ENCODE data around the gene CAMKK2.
A peak's percentile ranks its signal among the peaks of the same experiment; 100 is the strongest.
"Not testable (repeated sequence)": the region's sequence is repeated elsewhere in the genome, so short reads cannot be mapped to it uniquely, and the experiment has no call there.

The CAMKK2 gene

GRCh38 chr12:121298411-121298810 lies 1.9 kb upstream of the CAMKK2 start:
- DNase-seq (ENCODE audit: low read depth): not testable (repeated sequence)

DNA sequence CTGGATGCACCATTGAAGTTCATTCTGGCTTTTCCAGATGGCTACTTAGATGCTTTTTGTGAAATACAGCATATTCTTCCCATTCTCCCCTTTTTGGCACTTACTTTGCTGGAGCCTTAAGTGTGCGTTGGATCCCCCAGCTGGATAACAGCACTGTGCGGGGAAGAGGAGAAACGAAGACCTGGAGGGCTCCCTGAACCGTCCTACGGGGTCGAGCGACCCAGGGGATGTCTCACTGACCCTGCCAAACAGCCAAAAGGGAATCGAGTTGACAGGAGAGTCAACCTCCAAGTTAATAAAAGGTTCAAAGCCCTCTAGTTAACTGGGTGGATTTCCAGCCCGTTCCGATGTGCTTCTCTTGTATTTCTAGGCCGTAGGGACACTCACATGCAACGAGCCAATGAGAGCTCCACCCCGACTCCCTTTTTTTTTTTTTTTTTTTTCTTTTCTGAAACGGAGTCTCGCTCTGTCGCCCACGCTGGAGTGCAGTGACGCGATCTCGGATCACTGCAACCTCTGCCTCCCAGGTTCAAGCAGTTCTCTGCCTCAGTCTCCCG lies 1.0 kb upstream of the CAMKK2 start:
- DNase-seq (ENCODE audit: low read depth): no peak

DNA sequence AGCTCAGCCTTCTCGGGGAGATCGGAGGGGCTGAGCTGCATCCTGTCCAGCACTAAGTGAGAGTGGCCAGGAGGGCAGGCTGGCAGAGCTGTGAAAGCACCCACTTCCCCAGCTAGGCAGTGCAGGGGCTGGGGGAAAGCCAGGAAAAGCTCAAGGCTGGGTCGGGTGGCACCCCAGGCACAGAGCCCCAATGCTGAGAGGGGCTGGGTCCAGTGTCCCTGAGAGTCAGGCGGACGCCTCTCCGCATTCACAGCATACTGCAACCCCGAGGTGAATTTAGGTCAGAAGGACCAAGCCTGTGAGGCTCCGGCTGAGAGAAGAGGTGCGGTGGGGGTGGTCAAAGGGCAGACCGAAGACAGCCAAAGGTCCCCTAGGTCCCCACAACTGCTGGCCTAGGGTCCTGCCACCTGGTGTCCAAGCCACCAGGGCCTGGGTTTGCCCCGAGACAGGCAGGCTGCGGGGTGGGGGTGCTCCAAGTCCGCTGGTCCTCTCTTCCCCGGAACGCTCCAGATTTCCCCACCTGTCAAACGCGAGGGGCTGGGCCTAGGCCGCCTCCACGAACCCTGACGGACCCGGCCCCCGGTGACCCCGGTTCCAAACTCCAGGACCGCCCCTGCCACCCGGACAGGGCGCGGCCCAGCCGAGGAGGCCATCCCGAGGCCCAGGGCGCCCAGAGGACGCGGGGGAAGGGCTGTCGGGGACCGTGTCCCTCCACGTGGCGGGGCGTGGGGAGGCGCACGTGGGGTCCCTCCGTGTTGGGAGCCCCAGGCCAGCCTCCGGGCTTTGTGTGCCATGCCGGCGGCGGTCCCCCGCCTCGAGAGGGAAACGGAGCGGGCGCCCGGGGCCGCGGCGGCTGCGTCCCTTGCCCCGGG lies 527 bp downstream of the CAMKK2 start:
- no peak for DNase-seq (ENCODE audit: low read depth)

DNA sequence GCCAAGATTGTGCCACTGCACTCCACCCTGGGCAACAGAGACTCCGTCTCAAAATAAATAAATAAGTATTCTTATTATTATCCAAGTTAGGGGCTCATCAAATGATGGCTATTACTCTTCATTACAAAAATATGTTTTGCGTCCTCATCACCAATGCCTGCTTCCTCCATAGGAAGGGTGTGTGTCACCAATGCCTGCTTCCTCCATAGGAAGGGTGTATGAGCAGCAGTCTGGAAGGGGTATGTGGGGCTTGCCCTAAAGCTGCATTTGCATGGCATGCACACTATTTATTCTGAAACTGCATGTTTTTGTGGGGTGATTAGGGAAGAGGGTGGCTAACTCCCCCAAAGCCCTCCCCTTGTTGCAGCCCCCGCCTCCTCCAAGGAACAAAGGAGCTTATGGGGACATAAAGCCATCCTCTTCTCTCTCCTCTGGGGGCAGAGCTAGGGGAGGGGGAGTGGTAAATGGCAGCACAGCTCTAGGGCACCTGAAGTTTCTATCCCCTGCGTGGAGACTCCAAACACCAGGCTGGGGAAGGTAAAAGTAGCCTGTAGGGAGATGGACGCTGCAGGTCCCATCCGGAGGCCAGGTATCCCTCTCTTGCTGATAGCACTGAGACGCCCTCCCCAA lies 1.3 kb downstream of the CAMKK2 start:
- DNase-seq (ENCODE audit: low read depth): no peak

GRCh38 chr12:121294151-121294889 lies 2.2 kb downstream of the CAMKK2 start:
- no peak for DNase-seq (ENCODE audit: low read depth)

DNA sequence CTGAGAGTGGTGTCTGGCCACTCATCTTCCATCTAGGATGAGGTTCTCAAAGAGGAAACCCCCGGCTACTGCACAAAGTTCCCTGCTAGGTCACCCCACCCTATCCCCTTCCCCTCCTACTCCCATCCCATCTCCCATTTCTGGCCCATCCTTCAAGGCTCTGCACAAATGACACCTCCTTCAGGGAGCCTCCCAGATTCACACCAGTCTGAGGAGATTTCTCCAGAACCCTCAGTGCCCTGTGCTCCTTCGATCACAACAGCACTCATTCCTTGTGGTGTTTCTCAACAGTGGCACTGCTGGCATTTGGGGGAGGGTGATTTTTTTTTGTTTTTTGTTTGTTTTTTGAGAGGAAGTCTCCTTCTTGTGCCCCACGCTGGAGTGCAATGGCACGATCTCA lies 2.9 kb downstream of the CAMKK2 start:
- DNase-seq (ENCODE audit: low read depth): no peak

- DNase-seq (ENCODE audit: low read depth): no peak
Observed at GRCh38 chr12:121290410-121290809, 6.1 kb downstream of the CAMKK2 start.

GRCh38 chr12:121289962-121290361 lies 6.5 kb downstream of the CAMKK2 start:
- no peak for DNase-seq (ENCODE audit: low read depth)

- DNase-seq (ENCODE audit: low read depth): no peak
Observed at GRCh38 chr12:121288986-121289385, 7.5 kb downstream of the CAMKK2 start.

DNA sequence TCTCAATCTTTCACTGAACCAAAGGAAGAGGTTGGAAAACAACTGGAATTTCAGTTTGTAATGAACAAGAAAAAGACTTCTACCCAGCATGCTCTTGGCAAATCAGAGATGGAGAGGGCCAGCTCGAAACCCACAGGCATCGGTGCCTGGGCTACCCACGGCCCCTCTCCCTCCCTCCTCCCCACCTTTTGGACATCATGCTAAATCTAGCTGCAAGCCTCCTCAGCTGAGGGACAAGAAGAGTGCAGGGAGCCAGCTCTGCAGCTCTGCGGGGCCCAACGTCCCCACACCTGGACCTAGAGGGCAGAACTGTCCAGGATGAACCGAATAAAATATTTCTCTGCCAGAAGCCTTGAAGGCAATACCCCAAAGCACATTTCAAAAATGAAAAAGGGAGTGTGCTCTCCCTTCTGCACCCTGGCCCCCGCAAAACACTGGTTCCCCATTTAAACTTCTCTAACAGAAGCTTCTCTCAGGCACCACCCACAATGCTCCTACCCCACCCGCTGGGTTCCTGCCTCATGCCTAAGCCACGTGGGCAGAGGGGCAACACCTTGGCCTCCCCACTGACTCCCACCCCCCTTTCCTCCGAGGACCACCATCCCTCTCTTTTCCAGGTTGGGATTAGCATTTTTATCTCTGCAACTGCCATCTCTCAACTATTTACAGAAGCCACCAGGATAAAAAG lies 8.2 kb downstream of the CAMKK2 start:
- no peak for DNase-seq (ENCODE audit: low read depth)

DNA sequence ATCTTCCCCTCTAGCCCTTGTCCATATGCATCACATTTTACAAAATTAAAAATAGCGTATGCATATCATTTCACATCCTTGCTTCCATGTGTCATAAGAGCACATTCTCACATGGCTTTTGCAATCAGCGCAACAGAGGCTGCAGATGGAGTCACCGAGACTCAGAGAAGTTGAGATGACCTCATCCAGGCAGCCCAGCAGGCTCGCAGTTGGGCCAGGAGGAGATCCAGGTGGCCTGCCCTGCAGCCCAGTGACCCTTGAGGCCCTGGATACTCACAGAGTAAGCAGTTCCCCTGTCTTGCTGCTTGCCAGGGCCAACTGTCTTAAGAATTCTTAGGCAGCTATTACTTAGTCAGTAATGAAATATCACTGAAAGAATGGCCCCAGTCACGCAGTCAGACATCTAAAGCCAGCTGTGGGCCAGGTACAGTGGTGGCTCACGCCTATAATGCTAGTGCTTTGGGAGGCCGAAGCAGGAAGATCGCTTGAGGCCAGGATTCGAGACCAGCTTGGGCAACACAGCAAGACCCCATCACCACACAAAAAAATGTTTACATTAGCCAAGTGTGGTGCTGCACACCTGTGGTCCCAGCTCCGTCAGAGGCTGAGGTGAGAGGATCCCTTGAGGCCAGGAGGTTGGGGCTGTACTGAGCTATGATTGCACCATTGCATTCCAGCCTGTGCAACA lies 9.1 kb downstream of the CAMKK2 start:
- peak; percentile 45 for DNase-seq (ENCODE audit: low read depth)

DNA sequence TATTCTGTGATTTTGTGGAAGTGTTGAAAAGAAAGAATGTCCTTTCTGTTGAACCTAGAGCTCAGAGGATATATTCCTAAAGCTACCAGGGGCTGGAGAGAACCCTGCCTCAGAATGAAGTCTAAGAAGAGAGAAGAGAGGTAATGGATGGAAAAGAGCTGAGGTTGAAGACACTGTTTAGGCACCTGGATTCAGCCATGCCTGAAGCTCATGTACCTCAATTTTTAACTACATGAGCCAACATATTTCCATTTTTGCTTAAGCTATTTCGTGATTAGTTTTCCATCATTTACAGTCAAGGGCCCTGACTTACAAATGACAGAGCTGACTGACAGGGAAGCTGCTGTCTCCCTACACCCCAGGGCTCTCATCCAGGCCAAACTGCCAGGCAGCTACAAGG lies 10.7 kb downstream of the CAMKK2 start:
- no peak for DNase-seq (ENCODE audit: low read depth)

DNA sequence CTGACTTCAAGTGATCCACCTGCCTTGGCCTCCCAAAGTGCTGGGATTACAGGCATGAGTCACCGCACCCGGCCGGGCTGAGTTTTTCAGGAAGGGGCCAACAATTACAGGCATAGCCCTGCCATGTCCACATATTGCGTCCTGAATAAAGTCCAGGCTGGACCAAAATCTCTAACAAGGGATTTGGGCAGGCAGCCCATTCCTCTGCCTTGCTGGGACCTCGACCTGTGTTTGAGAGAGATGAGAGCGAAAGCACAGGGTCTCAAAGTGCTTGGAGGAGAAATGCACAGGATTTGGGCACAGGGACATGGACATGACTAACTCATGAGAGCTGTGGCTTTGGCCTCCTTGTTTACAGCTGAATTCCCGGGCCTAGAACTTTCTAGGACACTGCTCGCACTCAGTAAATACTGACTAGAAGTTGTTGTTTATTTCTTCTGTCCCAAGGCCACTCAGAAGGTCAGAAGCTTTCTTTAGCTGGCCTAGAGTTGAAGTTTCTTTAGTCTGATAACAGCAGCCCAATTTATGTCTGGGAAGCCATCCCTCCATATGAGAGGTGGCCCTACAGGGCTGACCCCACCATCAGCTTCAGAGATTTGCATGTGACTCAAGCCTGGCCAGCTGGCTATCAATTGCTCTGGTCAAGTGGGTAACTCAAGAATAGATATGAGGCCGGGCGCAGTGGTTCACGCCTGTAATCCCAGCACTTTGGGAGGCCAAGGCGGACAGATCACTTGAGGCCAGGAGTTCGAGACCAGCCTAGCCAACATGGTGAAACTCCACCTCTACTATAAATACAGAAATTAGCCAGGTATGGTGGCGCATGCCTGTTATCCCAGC lies 11.7 kb downstream of the CAMKK2 start:
- no peak for DNase-seq (ENCODE audit: low read depth)

GRCh38 chr12:121283841-121284240 lies 12.7 kb downstream of the CAMKK2 start:
- no peak for DNase-seq (ENCODE audit: low read depth)

GRCh38 chr12:121283388-121283787 lies 13.1 kb downstream of the CAMKK2 start:
- DNase-seq (ENCODE audit: low read depth): no peak

DNA sequence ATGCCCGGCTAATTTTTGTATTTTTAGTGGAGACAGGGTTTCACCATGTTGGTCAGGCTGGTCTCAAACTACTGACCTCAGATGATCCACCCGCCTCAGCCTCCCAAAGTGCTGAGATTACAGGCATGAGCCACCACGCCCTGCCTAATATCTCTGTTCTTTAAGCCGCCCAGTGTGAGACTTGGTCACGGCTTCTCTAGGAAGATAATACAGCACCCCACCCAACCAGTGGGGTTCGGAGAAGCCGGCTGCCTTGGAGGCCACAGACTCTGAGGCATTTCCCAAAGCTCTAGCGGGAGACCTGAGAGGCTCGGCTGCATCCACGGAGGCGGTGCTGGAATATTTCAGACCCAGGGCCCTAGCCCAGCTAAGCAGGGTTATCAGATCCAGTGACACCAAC lies 13.6 kb downstream of the CAMKK2 start:
- not testable (repeated sequence) for DNase-seq (ENCODE audit: low read depth)

- DNase-seq (ENCODE audit: low read depth): no peak
Observed at GRCh38 chr12:121282072-121282742, 14.3 kb downstream of the CAMKK2 start.

GRCh38 chr12:121281116-121281515 lies 15.4 kb downstream of the CAMKK2 start:
- DNase-seq (ENCODE audit: low read depth): not testable (repeated sequence)

DNA sequence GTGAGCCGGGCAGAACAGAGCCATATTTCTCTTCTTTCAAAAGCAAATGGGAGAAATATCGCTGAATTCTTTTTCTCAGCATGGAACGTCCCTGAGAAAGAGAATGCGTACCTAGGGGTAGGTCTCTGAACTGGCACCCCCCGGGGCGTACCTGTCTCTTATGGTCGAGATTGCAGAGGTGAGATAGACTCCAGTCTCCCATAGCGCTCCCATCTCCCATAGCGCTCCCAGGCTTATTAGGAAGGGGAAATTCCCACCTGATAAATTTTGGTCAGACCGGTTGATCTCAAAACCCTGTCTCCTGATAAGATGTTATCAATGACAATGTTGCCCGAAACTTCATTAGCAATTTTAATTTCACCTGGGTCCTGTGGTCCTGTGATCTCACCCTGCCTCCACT lies 16.0 kb downstream of the CAMKK2 start:
- not testable (repeated sequence) for DNase-seq (ENCODE audit: low read depth)

- DNase-seq (ENCODE audit: low read depth): no peak
Observed at GRCh38 chr12:121279507-121279915, 17.0 kb downstream of the CAMKK2 start.

All from GM04504 (cell line).